GM12872 (cell line): ENCODE data around the gene AUTS2.

Experiments used
- CTCF ChIP-seq: IDR thresholded peaks from 3 replicates; pipeline ENCODE4 v1.5.1; 2011; ENCODE audit warnings: low read depth, mild to moderate bottlenecking, low read length, moderate library complexity; ENCODE audit not compliant: insufficient read depth

The AUTS2 gene

GRCh38 chr7:70212281-70212680 is 614.0 kb downstream of the AUTS2 start:
- TF ChIP-seq CTCF = no peak

DNA sequence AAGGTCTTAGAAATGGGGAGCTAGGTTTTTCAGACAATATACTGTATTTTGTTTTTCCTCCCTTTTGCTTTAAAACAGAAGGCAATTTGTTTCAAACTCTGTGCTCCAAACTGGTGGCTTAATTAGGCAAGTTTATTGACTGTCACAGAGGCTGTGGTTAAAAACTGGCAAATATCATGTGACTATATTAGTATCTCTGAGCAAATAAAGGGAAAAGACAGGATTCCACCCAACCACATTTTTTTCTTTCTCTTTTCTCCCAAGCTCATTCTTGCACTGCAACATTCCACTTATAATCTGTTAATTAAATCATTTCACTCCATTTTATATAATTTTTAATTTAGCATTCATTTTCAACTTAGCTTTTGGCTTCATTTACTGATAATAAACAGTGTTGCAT is 615.8 kb downstream of the AUTS2 start:
- no peak for TF ChIP-seq CTCF

- no peak for TF ChIP-seq CTCF
Observed at GRCh38 chr7:70215491-70215890, 617.2 kb downstream of the AUTS2 start.

GRCh38 chr7:70217571-70217970 is 619.3 kb downstream of the AUTS2 start:
- TF ChIP-seq CTCF = no peak

DNA sequence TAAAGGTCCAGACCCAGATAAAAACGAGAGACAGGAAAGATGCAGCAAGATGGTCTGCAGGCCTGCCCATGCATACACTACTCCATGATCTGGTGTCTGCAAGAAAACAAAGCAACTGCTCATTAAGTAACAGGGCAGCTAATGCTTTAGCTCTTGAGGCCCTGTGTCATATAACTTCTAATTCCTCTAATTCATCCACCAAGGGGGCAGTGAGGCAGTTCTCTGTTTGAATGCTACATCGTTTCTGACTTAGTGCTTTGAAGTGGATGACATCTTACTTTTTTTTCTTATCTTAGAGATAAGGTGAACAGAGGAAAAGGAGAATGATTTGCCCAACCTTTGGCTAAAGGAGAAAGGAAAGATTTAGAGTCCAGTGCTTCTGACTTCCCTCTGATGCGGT is 619.7 kb downstream of the AUTS2 start:
- TF ChIP-seq CTCF = no peak

- TF ChIP-seq CTCF = no peak
Observed at GRCh38 chr7:70219061-70219460, 620.8 kb downstream of the AUTS2 start.

GRCh38 chr7:70229242-70229641 is 631.0 kb downstream of the AUTS2 start:
- no peak for TF ChIP-seq CTCF

GRCh38 chr7:70230761-70231160 is 632.5 kb downstream of the AUTS2 start:
- no peak for TF ChIP-seq CTCF
